GM18498 (cell line): Measurements from ENCODE around the gene TRIM42.

ENCODE experiments used
- ATAC-seq: cut with Tn5 transposase; IDR thresholded peaks from one replicate; pipeline ENCODE4 v1.9.1; 2021; ENCODE audit warnings: mild to moderate bottlenecking, moderate library complexity; ENCODE audit not compliant: unreplicated experiment

The TRIM42 gene

GRCh38 chr3:140677764-140678163 is at the start of gene TRIM42:
TSS of gene TRIM42 (plus strand) at chr3:140678064. CDS start at chr3:140678230, 166 bp downstream.
- ATAC-seq, result no peak

GRCh38 chr3:140628606-140629005 is 49.3 kb upstream of the TRIM42 start:
- ATAC-seq, result no peak

- ATAC-seq, result no peak
Measured at GRCh38 chr3:140629357-140630137, 48.3 kb upstream of the TRIM42 start.

GRCh38 chr3:140630366-140630765 is 47.5 kb upstream of the TRIM42 start:
- ATAC-seq, result no peak

- ATAC-seq, result no peak
Measured at GRCh38 chr3:140630866-140631265, 47.0 kb upstream of the TRIM42 start.

GRCh38 chr3:140635276-140635675 is 42.6 kb upstream of the TRIM42 start:
- no peak for ATAC-seq

GRCh38 chr3:140636406-140637138 is 41.3 kb upstream of the TRIM42 start:
- ATAC-seq, result no peak

GRCh38 chr3:140651287-140651686 is 26.6 kb upstream of the TRIM42 start:
- ATAC-seq, result no peak

GRCh38 chr3:140655678-140656077 is 22.2 kb upstream of the TRIM42 start:
- no peak for ATAC-seq

GRCh38 chr3:140664111-140664510 is 13.8 kb upstream of the TRIM42 start:
- ATAC-seq, result no peak

GRCh38 chr3:140682586-140682985 is 4.7 kb downstream of the TRIM42 start:
- no peak for ATAC-seq

GRCh38 chr3:140686128-140686527 is 8.3 kb downstream of the TRIM42 start:
- ATAC-seq, result no peak

GRCh38 chr3:140686948-140687347 is 9.1 kb downstream of the TRIM42 start:
- ATAC-seq, result no peak

GRCh38 chr3:140695361-140696061 is 17.6 kb downstream of the TRIM42 start:
- ATAC-seq, result peak; percentile 54

- no peak for ATAC-seq
Measured at GRCh38 chr3:140699516-140700231, 21.8 kb downstream of the TRIM42 start.

GRCh38 chr3:140702281-140702680 is 24.4 kb downstream of the TRIM42 start:
- no peak for ATAC-seq

GRCh38 chr3:140703496-140703895 is 25.6 kb downstream of the TRIM42 start:
- ATAC-seq, result no peak

- no peak for ATAC-seq
Measured at GRCh38 chr3:140704733-140705132, 26.9 kb downstream of the TRIM42 start.

- ATAC-seq, result no peak
Measured at GRCh38 chr3:140705954-140706353, 28.1 kb downstream of the TRIM42 start.

GRCh38 chr3:140706360-140706759 is 28.5 kb downstream of the TRIM42 start:
- no peak for ATAC-seq

- no peak for ATAC-seq
Measured at GRCh38 chr3:140708815-140709214, 31.0 kb downstream of the TRIM42 start.
